Hepatocyte (in vitro differentiated cells): ENCODE results near the gene ADAM12.

Experiments used
- EZH2 ChIP-seq: fragments of 200-600 bp; sonication (generic); IDR thresholded peaks from 2 replicates; pipeline ENCODE4 v1.6.1; 2016; ENCODE audit warnings: antibody characterized with exemption, mild to moderate bottlenecking, borderline replicate concordance
- EZH2phosphoT487 ChIP-seq: fragments of 200-600 bp; sonication (generic); IDR thresholded peaks from one replicate; pipeline ENCODE4 v1.6.1; 2018; ENCODE audit warnings: antibody characterized with exemption, mild to moderate bottlenecking, low read depth, moderate library complexity; ENCODE audit not compliant: unreplicated experiment, severe bottlenecking
- TF ChIP-seq, protein P1 (sequence below): fragments of 200-600 bp; sonication (generic); IDR thresholded peaks from 2 replicates; pipeline ENCODE4 v1.5.1; 2016; ENCODE audit warnings: antibody characterized with exemption, mild to moderate bottlenecking; ENCODE audit not compliant: poor library complexity

DNA sequence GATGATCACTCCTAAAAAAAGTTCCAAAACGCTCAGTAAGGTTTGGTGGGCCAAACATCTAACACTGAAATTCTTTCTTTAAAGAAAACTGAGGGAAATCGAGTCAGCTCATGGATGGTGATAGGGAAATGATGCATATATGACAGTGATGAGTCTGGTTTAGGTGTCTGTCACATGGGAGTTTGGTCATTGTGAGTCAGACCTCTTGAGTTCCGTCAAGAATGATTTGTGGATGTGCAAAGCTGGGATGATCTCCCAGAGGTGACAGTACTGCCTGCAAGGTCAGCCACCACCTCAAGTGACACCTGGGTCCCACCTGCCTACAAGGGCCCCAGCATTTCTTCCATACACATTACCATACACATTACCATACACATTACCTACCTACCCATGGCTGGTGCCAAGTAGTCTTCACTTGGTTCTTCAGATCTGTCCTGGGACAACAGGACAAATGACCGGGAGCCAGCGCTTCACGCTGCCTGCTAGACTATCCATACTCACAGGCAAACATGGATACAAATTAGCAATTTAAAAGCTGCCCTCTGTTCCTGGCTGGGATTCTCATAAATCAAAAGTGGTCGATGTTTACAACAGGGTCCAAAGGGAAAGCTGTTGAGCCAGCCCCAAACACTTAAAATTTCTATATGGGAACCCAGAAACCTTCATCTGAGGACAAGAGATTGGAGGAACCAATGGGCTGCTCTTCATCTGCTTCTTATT, 128.4 kb downstream of the ADAM12 start:
- no peak for TF ChIP-seq EZH2
- TF ChIP-seq, protein P1, sequence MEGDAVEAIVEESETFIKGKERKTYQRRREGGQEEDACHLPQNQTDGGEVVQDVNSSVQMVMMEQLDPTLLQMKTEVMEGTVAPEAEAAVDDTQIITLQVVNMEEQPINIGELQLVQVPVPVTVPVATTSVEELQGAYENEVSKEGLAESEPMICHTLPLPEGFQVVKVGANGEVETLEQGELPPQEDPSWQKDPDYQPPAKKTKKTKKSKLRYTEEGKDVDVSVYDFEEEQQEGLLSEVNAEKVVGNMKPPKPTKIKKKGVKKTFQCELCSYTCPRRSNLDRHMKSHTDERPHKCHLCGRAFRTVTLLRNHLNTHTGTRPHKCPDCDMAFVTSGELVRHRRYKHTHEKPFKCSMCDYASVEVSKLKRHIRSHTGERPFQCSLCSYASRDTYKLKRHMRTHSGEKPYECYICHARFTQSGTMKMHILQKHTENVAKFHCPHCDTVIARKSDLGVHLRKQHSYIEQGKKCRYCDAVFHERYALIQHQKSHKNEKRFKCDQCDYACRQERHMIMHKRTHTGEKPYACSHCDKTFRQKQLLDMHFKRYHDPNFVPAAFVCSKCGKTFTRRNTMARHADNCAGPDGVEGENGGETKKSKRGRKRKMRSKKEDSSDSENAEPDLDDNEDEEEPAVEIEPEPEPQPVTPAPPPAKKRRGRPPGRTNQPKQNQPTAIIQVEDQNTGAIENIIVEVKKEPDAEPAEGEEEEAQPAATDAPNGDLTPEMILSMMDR, result no peak
- no peak for TF ChIP-seq EZH2phosphoT487
